Kidney epithelial cell (primary cell): ENCODE data around the gene ASIC5. TPM values are rescaled to one million over a fixed set of nuclear protein-coding genes. Genes with fewer than 3 reads are reported as not detected.

Experiments used
- DNase-seq: peaks from one replicate; pipeline ENCODE4 v3.0.0-alpha.2; 2010; ENCODE audit warnings: low read depth
- H3K27me3 ChIP-seq: 2 replicates; pipeline ENCODE4 v1.6.0; 2011; ENCODE audit warnings: low read length; ENCODE audit not compliant: control insufficient read depth, insufficient read depth
- H3K36me3 ChIP-seq: 2 replicates; pipeline ENCODE4 v1.5.1; 2011; ENCODE audit warnings: low read length; ENCODE audit not compliant: control insufficient read depth, insufficient read depth
- H3K4me3 ChIP-seq: 2 replicates; pipeline ENCODE4 v1.5.1; 2011; ENCODE audit warnings: low read depth, mild to moderate bottlenecking, control low read depth, low read length
- total RNA-seq: library from RNA; depleted of rRNA; stranded (reverse); fragments of >200 nt; gene quantifications from 2 replicates; pipeline ENCODE4 v1.2.3, GENCODE V29; 2015
- TF ChIP-seq, protein P1 (sequence below): IDR thresholded peaks from 2 replicates; pipeline ENCODE4 v1.5.1; 2011; ENCODE audit warnings: mild to moderate bottlenecking, moderate library complexity, low read length, control low read depth, inconsistent platforms; ENCODE audit not compliant: insufficient read depth, poor library complexity, severe bottlenecking

ASIC5 gene
- total RNA-seq, 1 donor from 2014 or later, result not detected

GRCh38 chr4:155883895-155884294 is 17.8 kb upstream of the ASIC5 start:
- H3K4me3 ChIP-seq, result no peak overlapping the region
- TF ChIP-seq, protein P1, sequence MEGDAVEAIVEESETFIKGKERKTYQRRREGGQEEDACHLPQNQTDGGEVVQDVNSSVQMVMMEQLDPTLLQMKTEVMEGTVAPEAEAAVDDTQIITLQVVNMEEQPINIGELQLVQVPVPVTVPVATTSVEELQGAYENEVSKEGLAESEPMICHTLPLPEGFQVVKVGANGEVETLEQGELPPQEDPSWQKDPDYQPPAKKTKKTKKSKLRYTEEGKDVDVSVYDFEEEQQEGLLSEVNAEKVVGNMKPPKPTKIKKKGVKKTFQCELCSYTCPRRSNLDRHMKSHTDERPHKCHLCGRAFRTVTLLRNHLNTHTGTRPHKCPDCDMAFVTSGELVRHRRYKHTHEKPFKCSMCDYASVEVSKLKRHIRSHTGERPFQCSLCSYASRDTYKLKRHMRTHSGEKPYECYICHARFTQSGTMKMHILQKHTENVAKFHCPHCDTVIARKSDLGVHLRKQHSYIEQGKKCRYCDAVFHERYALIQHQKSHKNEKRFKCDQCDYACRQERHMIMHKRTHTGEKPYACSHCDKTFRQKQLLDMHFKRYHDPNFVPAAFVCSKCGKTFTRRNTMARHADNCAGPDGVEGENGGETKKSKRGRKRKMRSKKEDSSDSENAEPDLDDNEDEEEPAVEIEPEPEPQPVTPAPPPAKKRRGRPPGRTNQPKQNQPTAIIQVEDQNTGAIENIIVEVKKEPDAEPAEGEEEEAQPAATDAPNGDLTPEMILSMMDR, result no peak
- no peaks in the 10 kb centered on the region for H3K36me3 ChIP-seq
- no peaks in the 10 kb centered on the region for H3K27me3 ChIP-seq
- no peak for DNase-seq

DNA sequence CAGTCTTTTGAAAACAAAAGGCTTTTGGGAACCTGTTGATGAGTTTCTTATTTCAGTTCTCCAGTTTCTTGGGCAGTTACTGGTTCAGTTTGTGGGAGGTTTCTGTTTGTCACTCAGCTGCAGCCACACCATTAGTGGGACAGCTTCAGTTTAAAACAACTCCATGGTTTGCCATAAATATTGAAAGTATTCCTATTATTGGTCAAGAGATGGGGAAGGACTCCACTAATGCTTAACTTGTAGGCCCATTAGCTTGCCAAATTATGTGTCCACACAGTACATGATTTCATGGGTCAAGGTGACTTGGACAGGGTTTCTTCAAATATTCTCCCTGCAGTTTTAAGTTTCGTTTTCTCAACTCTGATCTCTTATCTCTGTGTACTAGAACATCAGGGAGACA is 15.5 kb upstream of the ASIC5 start:
- Histone ChIP-seq H3K4me3 (no peak overlapping the region), H3K36me3 (no peaks in the 10 kb centered on the region), H3K27me3 (no peaks in the 10 kb centered on the region)
- DNase-seq, result no peak
- TF ChIP-seq, protein P1, result no peak

DNA sequence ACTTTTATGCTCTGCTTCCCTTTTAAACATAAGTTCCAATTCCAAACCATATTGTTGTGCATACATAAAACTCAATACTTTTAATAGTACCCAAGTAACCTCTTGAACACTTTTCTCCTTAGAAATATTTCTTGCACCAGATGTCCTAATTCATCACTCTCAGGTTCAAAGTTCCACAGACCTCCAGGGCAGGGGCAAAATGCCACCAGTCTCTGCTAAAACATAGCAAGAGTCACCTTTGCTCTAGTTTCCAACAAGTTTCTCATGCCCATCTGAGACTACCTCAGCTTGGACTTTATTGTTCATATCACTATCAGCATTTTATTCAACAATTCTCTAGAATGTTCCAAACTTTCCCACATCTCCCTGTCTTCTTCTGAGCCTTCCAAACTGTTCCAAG is 13.7 kb upstream of the ASIC5 start:
- TF ChIP-seq, protein P1, result no peak
- Histone ChIP-seq H3K4me3 (no peak overlapping the region), H3K27me3 (no peaks in the 10 kb centered on the region), H3K36me3 (no peaks in the 10 kb centered on the region)
- DNase-seq, result no peak

DNA sequence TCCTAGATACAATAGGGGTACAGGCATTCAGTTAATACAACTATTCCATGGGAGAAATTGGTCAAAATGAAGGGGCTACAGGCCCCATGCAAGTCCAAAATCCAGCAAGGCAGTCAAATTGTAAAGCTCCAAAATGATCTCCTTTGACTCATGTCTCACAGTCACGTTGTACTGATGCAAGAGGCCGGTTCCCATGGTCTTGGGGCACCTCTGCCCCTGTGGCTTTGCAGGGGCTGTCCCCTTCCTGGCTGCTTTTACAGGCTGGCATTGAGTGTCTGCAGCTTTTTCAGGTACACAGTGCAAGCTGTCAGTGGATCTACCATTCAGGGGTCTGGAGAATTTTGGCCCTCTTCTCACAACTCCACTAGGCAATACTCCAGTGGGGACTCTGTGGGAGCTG is 12.5 kb upstream of the ASIC5 start:
- no peaks in the 10 kb centered on the region for H3K36me3 ChIP-seq
- H3K4me3 ChIP-seq, result no peak overlapping the region
- H3K27me3 ChIP-seq, result no peaks in the 10 kb centered on the region
- no peak for DNase-seq
- TF ChIP-seq, protein P1, result no peak

- no peak overlapping the region for H3K4me3 ChIP-seq
- H3K27me3 ChIP-seq, result no peaks in the 10 kb centered on the region
- no peaks in the 10 kb centered on the region for H3K36me3 ChIP-seq
- DNase-seq, result no peak
- TF ChIP-seq, protein P1, result no peak
Observed at GRCh38 chr4:155877971-155878370, 11.9 kb upstream of the ASIC5 start.

DNA sequence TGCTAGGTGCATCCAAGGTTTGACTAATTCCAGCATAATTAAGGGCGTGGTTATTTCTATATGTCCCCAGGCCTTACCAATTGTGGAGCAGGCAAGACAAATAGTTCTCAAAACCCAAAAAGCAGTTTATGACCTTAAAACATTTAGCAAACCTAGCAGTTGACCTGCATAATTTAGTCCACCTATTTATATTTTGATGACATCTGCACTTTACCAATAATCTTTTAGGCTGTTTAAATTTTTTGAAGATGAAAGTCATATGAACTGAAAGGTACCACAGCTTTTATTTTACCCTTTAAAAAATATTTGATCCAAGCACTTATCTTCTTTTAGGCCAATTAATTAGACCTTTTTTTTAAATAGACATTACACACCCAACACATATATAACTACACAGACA is 9.8 kb upstream of the ASIC5 start:
- Histone ChIP-seq H3K36me3 (no peaks in the 10 kb centered on the region), H3K4me3 (no peak overlapping the region), H3K27me3 (no peaks in the 10 kb centered on the region)
- no peak for DNase-seq
- TF ChIP-seq, protein P1, result no peak
